DMS114 treated with DMSO at 0.1 percent for 48 hours (cell line): ENCODE results near the gene TRIM61.
"Not testable (repeated sequence)": the region's sequence is repeated elsewhere in the genome, so short reads cannot be mapped to it uniquely, and the experiment has no call there.

Experiments used
- DNase-seq: peaks from one replicate; lab custom pipeline; 2025; ENCODE audit not compliant: unreplicated experiment; lab: John Stamatoyannopoulos, UW

Gene TRIM61

DNA sequence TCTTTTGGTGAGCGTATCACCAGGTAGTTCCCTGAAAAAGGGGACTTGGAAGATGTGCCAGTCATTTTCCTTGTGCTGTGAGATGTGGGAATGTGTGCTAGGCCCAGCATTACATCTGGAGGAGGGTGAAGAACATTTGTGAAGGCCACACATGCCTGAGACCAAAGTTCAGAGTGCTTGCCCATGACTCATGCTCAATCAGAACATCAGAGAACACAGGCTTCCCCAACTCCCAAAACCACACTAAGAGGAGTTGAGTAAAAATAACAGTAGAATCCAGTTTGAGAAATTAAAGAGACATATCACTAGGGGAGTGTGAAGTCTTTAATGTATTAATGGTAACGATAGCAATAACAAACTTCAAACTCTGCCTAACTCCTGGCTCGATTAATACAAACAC lies 18.0 kb downstream of the TRIM61 start:
- DNase-seq, result not testable (repeated sequence)

GRCh38 chr4:164956766-164957643 lies 20.5 kb downstream of the TRIM61 start:
- peak; percentile 61 for DNase-seq

DNA sequence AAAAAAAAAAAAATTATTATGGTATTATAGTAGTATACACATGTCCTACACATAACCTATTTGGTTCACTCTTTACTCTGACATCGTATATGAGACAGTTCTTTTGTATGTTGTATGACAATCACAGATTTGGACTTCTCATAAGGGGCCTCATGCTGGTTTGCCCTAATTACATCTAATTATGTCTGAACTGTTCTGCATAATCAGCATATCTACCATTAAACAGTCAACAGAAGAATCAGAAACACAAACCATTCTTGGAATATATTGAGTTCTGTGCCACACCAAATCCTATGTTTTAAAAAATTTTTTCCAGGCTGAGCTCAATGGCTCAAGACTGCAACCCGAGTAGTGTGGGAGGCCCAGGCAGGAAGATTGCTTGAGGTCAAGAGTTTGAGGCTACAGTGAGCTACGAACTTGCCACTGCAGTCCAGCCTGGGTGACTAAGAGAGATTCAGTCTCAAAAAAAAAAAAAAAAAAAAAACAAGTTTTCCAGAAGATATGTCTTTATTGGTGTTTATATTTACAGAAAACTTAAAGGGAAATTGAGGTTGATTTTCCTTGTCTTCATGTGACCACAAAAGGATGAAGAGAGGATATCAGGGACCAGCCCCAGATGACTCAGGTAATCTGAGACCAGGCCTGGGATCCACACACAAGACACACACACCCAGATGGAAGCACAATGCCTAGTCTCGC lies 22.2 kb downstream of the TRIM61 start:
- DNase-seq, result no peak

DNA sequence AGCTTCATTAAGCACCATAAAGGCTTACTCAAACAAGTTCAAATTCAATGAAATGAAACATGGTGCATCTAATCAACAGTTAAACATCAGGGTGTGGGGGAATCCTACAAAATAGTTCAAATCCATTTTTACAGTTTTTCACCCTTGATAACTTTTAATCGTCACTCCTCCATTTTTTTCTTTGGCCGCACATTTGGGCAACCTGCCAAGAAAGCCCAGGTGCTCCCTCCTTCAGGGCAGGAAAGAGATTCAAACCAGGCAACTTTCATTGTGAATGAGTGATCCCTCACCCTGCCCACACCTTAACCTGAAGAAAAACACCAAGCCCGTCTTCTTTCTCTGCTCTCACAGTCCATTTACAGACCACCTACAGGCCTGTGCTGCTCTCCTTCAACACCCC lies 24.9 kb downstream of the TRIM61 start:
- DNase-seq, result no peak

DNA sequence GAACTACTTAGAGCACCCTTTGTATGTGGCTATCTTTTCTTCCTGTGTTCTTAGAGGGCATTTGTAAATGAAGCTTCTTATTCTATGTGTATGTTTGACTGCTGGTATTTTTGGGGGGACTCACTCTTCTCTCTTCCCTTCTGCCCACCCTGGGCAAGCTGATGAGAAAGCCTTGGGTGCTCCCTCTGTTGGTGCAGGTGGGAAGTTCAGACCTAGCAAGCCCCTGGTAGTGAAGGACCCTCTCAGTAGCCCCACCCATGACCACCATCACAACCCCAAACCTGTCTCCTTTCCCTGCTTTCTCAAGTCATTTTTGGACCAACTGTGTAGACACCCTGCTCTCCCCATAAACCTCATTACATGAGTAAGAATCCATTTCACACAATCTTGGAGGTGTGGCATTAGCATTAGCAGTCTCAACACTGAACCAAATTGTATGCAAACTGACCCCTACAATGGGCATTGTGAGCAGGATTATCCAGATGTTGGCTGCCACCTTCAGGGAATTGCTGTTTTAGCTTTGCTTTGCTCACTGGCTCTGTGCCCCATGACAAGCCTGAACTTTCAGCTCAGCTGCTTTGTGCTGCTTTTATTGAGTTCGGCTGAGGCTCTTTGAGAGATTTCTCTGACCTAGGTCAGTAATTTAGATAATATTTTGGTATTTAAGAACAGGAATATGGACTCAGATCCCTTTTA lies 27.9 kb downstream of the TRIM61 start:
- DNase-seq, result no peak

- no peak for DNase-seq
Measured at GRCh38 chr4:164948975-164949374, 28.5 kb downstream of the TRIM61 start.

GRCh38 chr4:164948006-164948405 lies 29.5 kb downstream of the TRIM61 start:
- DNase-seq, result not testable (repeated sequence)

DNA sequence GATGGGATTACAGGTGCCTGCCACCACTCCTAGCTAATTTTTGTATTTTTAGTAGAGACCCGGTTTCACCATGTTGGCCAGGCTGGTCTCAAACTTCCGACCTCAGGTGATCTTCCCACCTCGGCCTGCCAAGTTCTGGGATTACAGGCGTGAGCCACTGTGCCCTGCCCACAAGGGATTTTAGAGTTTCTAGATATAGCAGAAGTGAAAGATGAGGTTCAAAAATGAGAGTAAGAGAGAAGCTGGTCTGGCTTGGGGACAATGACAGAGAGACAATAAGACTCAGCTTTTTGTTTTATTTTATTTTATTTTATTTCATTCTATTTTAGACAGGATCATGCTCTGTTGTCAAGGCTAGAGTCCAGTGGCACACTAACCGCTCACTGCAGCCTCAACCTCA lies 30.6 kb downstream of the TRIM61 start:
- DNase-seq, result no peak

DNA sequence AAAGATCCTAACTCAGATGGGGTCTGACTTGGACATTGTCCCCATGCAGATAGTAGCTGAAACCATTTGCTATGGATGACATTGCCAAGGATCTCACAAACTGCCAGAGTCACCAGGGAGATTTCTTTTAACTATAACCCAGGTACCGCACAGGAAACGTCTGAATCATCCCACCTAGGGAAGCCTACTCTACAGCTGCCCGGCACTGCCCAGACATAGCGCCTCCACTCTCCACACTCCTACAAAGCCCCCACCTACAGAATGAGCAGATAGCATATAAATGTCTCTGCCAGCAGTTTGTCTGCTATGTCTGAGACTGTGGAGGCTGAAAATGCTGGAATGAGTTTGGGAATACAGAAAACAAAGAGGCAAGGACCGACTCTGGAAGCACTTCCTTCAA lies 32.3 kb downstream of the TRIM61 start:
- DNase-seq, result no peak

- no peak for DNase-seq
Measured at GRCh38 chr4:164943192-164943591, 34.3 kb downstream of the TRIM61 start.

DNA sequence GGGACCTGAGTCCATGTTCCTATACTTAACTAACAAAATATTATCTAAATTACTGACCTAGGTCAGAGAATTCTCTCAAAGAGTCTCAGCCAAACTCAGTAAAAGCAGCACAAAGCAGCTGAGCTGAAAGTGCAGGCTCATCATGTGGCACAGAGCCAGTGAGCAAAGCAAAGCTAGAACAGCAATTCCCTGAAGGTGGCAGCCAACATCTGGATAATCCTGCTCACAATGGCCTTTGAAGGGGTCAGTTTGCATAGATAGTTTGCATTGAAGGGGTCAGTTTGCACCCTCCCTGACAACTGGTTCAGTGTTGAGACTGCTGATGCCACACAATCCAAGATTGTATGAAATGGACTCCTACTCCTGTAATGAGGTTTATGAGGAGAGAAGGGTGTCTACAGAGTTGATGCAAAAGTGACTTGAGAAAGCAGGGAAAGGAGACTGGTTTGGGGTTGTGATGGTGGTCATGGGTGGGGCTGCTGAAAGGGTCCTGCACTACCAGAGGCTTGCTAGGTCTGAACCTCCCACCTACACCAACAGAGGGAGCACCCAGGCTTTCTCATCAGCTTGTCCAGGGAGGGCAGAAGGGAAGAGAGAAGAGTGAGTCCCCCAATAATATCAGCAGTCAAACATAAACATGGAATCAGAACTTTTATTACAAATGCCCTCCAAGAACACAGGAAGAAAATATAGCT lies 39.7 kb downstream of the TRIM61 start:
- DNase-seq, result no peak

DNA sequence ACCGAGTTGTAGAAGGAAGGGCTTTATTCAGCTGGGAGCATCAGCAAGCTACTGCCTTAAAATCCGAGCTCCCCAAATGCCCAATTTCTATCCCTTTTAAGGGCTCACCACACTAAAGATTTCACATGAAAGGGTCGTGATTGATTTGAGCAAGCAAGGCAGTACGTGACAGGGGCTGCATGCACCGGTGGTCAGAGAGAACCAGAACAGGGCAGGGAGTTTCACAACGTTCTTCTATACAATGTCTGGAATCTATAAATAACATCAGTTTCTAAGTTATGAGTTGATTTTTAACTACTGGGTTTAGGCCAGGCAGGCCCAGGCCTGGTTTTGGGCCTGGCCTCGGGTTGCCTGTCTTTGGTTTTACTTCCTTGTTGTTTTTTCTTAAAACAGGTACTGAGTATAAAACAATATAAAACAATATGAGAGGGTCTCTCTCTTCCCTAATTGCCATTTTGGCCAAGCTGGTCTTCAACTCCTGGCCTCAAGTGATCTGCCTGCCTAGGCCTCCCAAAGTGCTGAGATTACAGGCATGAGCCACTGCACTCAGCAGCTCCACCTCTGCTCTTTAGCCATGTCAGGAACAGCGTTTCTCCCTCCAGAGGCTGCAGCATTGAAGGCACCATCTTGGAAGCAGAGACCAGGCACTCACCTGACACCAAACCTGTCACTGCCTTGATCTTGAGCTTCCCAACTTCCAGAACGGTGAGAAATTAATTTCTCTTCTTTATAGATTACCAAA lies 41.4 kb downstream of the TRIM61 start:
- DNase-seq, result not testable (repeated sequence)

DNA sequence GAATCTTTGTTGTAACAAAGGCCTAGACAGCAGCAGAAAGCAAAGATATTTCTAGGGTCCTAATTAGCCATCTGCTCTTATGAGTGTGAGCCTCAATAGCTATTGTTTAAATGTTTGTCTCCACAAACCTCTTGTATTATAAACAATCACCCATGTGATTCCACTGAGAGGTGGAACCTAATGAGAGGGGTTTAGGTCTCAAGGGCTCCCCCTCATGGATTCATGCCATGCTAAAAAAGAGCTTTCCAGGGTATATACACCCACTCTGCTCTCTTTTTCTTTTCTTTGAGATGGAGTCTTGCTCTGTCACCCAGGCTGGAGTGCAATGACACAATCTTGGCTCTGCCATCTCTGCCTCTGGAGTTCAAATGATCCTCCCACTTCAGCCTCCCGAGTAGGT lies 42.1 kb downstream of the TRIM61 start:
- DNase-seq, result peak; percentile 13

DNA sequence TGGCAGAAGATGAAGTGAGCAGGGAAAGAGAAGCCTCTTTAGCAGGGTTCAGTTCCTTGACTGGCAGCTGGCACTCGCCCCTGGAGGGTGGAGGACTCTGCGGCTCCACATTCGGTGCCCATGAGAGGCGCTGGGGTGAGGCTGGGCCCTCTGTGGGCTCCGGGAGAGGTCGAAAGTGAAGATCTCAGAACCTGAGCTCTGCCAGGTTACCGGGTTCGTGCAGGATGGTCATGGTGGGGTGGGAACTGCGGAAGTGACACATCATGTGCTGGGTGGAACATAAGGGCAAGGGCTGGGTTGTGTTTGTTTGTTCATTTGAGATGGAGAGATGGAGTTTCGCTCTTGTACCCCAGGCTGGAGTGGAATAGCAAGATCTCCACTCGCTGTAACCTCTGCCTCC lies 44.2 kb downstream of the TRIM61 start:
- no peak for DNase-seq

GRCh38 chr4:164931551-164932324 lies 45.7 kb downstream of the TRIM61 start:
- DNase-seq, result no peak

GRCh38 chr4:164930647-164931046 lies 46.8 kb downstream of the TRIM61 start:
- DNase-seq, result no peak

- not testable (repeated sequence) for DNase-seq
Measured at GRCh38 chr4:164927101-164927500, 50.4 kb downstream of the TRIM61 start.

DNA sequence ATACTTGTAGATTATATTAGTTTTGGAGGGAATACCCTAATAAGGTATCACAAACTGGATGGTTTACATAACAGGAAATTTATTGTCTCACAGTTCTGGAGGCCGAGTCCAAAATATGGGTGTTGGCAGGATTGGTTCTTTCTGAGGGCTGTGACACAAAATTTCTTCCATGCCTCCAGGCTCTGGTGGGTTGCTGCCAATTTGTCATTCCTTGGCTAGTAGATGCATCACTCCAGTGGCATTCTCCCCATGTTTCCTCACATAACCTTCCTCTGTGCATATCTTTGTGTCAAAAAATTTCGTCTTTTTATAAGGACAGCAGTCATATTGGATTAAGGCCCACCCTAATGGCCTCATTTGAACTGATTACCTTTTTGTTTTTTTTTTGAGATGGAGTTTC lies 51.2 kb downstream of the TRIM61 start:
- DNase-seq, result no peak

- no peak for DNase-seq
Measured at GRCh38 chr4:164924670-164925238, 52.7 kb downstream of the TRIM61 start.
